HG03025 (cell line): ENCODE measurements around the gene FGD2.

Experiments
- ATAC-seq: cut with Tn5 transposase; IDR thresholded peaks from one replicate; pipeline ENCODE4 v1.9.1; 2021; ENCODE audit warnings: mild to moderate bottlenecking, moderate library complexity; ENCODE audit not compliant: unreplicated experiment, low FRiP score

Gene FGD2

GRCh38 chr6:37005061-37005810 lies at the start of gene FGD2:
TSS of gene FGD2 (plus strand) at chr6:37005655. CDS start at chr6:37005818, 163 bp downstream.
- no peak for ATAC-seq

GRCh38 chr6:36955671-36956445 lies 49.6 kb upstream of the FGD2 start:
- no peak for ATAC-seq

- ATAC-seq, result no peak
Measured at GRCh38 chr6:36956446-36956820, 49.0 kb upstream of the FGD2 start.

- no peak for ATAC-seq
Measured at GRCh38 chr6:36957773-36958271, 47.6 kb upstream of the FGD2 start.

GRCh38 chr6:36958775-36959554 lies 46.5 kb upstream of the FGD2 start:
- no peak for ATAC-seq

- no peak for ATAC-seq
Measured at GRCh38 chr6:36959555-36960250, 45.8 kb upstream of the FGD2 start.

- no peak for ATAC-seq
Measured at GRCh38 chr6:36961441-36962435, 43.7 kb upstream of the FGD2 start.

- no peak for ATAC-seq
Measured at GRCh38 chr6:36962874-36963273, 42.6 kb upstream of the FGD2 start.

- no peak for ATAC-seq
Measured at GRCh38 chr6:36963451-36964290, 41.8 kb upstream of the FGD2 start.

- no peak for ATAC-seq
Measured at GRCh38 chr6:36964349-36964748, 41.1 kb upstream of the FGD2 start.

GRCh38 chr6:36964908-36965307 lies 40.5 kb upstream of the FGD2 start:
- ATAC-seq, result no peak

- no peak for ATAC-seq
Measured at GRCh38 chr6:36967301-36967700, 38.2 kb upstream of the FGD2 start.

- no peak for ATAC-seq
Measured at GRCh38 chr6:36967757-36968156, 37.7 kb upstream of the FGD2 start.

- ATAC-seq, result no peak
Measured at GRCh38 chr6:36968266-36968977, 37.0 kb upstream of the FGD2 start.

- ATAC-seq, result no peak
Measured at GRCh38 chr6:36969240-36969691, 36.2 kb upstream of the FGD2 start.

GRCh38 chr6:36969988-36970891 lies 35.2 kb upstream of the FGD2 start:
- ATAC-seq, result no peak
